ENCODE measurements around the gene IL25. TPM values are rescaled to one million over a fixed set of nuclear protein-coding genes. Genes with fewer than 3 reads are reported as not detected.

The IL25 gene
- total and polyA plus RNA-seq, 10 of the 15 experiments (the other 5 are each of a cell fraction or from before 2014, with no cell fraction given): not detected

GRCh38 chr14:23335623-23336022 is 37.0 kb upstream of the IL25 start:
- POLR2A ChIA-PET: interaction anchor here (0.6 kb wide), 2 partner anchors 398 to 1750 kb away, joined by 3 to 4 read pairs; no protein-coding TSS in a partner anchor
- BruUV-seq (replicated peaks): no TSS peak
- TF ChIP-seq MYC (IDR thresholded peaks at IDR 0.05; ENCODE audit: insufficient read depth, insufficient read length, insufficient replicate concordance, low read length, severe bottlenecking) (no peak), CHD4 (IDR thresholded peaks at IDR 0.05) (no peak), SMARCA5 (IDR thresholded peaks at IDR 0.05) (no peak), ZBTB40 (IDR thresholded peaks at IDR 0.05; ENCODE audit: borderline replicate concordance) (no peak), ZSCAN29 (IDR thresholded peaks at IDR 0.05) (no peak), NFYA (IDR thresholded peaks at IDR 0.05; ENCODE audit: borderline replicate concordance, low read depth, low read length) (no peak), KAT2A (conservative IDR thresholded peaks at IDR 0.05; ENCODE audit: control insufficient read depth, low read depth, low read length) (no peak), IRF4 (IDR thresholded peaks at IDR 0.05; ENCODE audit: low read depth, low read length) (no peak), CBFB (IDR thresholded peaks at IDR 0.05; ENCODE audit: low read depth) (no peak), NKRF (conservative IDR thresholded peaks at IDR 0.05) (no peak), ZNF207 (IDR thresholded peaks at IDR 0.05; ENCODE audit: borderline replicate concordance) (no peak), HSF1 (IDR thresholded peaks at IDR 0.05; ENCODE audit: low read depth, low read length) (no peak), SKIL (IDR thresholded peaks at IDR 0.05; ENCODE audit: low read depth, poor library complexity, severe bottlenecking) (no peak), GABPA (IDR thresholded peaks at IDR 0.05; ENCODE audit: low read depth) (no peak), CREM (IDR thresholded peaks at IDR 0.05; ENCODE audit: low read depth) (no peak), RAD21 (IDR thresholded peaks at IDR 0.05; ENCODE audit: insufficient read depth, low read depth, low read length) (no peak)

More at GRCh38 chr14:23335623-23336022, 37.0 kb upstream of the IL25 start:
- no peaks in the 10 kb centered on the region for H3K27me3 ChIP-seq (replicated peaks in 1 of 2; ENCODE audit: control insufficient read depth in 2 of 2, insufficient read depth in 2 of 2, low read length in 1 of 2)
- no peak overlapping the region for H2AFZ ChIP-seq (ENCODE audit: control insufficient read depth, low read depth, low read length)
- H3K79me2 ChIP-seq (ENCODE audit: control insufficient read depth, insufficient read depth, low read length): no peaks in the 10 kb centered on the region
- in situ Hi-C loops (cut with MboI): no loop called here
- WGBS (ENCODE audit: insufficient coverage, insufficient replicate concordance, low lambda C conversion rate, missing lambda C conversion rate): 19% methylated on average over 5 of the region's 5 CpGs
- ATAC-seq (no peak), FAIRE-seq (no peak), DNase-seq (ENCODE audit: low read depth, low spot score) (no peak)
- H3K36me3 ChIP-seq (ENCODE audit: control insufficient read depth in 2 of 2, insufficient read depth in 2 of 2, low read length in 1 of 2): no peaks in the 10 kb centered on the region
- no peak overlapping the region for H3K27ac ChIP-seq (ENCODE audit: control insufficient read depth, insufficient read depth)
- H4K20me1 ChIP-seq (ENCODE audit: control insufficient read depth, insufficient read depth): no peaks in the 10 kb centered on the region
- CTCF ChIA-PET: interaction anchor here (1.1 to 1.3 kb wide), 2 partner anchors 9 to 44 kb away, joined by 3 read pairs; no protein-coding TSS in a partner anchor
- no peak overlapping the region for H3K4me2 ChIP-seq (ENCODE audit: control insufficient read depth, insufficient read depth)
- intact Hi-C loops (cut with micrococcal nuclease; ENCODE audit: unreplicated experiment): no loop called here
- RAD21 ChIA-PET (ENCODE audit: unreplicated experiment): no interaction called here
- SMC1A ChIA-PET (ENCODE audit: uncharacterized antibody, unreplicated experiment): no interaction called here
- H3K9me3 ChIP-seq (replicated peaks; ENCODE audit: control insufficient read depth, insufficient read depth, low read length): no peaks in the 10 kb centered on the region; the same call in 2 of the 3 replicates
- no peak overlapping the region for H3K4me3 ChIP-seq
- H3K9ac ChIP-seq (ENCODE audit: control insufficient read depth, insufficient read depth, low read length): no peak overlapping the region
- H3K4me1 ChIP-seq (ENCODE audit: control insufficient read depth, insufficient read depth, low read length): no peaks in the 10 kb centered on the region

Measured in GM12878 (cell line).